ENCODE results near the gene CCDC190. TPM values are rescaled to one million over a fixed set of nuclear protein-coding genes. Genes with fewer than 3 reads are reported as not detected.

CCDC190 gene
- total and polyA plus RNA-seq, 9 of the 15 experiments (the other 6 are each of a cell fraction or from before 2014, with no cell fraction given) = not detected

DNA sequence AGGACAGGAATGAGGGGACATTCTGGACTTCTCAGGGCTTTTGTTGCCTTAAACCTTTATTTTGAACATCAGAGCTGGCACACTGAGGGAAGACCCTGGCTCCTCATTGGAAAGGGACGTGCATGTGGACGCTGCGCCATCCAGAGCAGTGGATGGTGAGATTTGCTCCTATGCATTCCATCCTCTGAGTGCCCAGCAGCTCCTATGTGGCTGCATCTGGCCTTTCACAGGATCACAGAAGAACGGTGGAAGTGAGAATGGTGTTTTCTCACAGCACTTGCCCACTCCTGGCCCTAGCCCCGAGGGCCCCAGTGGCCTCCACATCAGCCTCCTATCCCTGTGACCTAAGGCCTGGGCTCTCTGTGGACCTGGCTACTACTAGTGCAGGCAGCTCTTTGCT is 20.6 kb upstream of the CCDC190 start (continued):
- TF ChIP-seq, protein P1, sequence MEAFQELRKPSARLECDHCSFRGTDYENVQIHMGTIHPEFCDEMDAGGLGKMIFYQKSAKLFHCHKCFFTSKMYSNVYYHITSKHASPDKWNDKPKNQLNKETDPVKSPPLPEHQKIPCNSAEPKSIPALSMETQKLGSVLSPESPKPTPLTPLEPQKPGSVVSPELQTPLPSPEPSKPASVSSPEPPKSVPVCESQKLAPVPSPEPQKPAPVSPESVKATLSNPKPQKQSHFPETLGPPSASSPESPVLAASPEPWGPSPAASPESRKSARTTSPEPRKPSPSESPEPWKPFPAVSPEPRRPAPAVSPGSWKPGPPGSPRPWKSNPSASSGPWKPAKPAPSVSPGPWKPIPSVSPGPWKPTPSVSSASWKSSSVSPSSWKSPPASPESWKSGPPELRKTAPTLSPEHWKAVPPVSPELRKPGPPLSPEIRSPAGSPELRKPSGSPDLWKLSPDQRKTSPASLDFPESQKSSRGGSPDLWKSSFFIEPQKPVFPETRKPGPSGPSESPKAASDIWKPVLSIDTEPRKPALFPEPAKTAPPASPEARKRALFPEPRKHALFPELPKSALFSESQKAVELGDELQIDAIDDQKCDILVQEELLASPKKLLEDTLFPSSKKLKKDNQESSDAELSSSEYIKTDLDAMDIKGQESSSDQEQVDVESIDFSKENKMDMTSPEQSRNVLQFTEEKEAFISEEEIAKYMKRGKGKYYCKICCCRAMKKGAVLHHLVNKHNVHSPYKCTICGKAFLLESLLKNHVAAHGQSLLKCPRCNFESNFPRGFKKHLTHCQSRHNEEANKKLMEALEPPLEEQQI (IDR thresholded peaks at IDR 0.05) = no peak
- TF ChIP-seq, protein P2, sequence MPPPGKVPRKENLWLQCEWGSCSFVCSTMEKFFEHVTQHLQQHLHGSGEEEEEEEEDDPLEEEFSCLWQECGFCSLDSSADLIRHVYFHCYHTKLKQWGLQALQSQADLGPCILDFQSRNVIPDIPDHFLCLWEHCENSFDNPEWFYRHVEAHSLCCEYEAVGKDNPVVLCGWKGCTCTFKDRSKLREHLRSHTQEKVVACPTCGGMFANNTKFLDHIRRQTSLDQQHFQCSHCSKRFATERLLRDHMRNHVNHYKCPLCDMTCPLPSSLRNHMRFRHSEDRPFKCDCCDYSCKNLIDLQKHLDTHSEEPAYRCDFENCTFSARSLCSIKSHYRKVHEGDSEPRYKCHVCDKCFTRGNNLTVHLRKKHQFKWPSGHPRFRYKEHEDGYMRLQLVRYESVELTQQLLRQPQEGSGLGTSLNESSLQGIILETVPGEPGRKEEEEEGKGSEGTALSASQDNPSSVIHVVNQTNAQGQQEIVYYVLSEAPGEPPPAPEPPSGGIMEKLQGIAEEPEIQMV (tag; conservative IDR thresholded peaks at IDR 0.05; ENCODE audit: low read depth) = no peak
- TF ChIP-seq, protein P3, sequence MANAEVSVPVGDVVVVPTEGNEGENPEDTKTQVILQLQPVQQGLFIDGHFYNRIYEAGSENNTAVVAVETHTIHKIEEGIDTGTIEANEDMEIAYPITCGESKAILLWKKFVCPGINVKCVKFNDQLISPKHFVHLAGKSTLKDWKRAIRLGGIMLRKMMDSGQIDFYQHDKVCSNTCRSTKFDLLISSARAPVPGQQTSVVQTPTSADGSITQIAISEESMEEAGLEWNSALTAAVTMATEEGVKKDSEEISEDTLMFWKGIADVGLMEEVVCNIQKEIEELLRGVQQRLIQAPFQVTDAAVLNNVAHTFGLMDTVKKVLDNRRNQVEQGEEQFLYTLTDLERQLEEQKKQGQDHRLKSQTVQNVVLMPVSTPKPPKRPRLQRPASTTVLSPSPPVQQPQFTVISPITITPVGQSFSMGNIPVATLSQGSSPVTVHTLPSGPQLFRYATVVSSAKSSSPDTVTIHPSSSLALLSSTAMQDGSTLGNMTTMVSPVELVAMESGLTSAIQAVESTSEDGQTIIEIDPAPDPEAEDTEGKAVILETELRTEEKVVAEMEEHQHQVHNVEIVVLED (CRISPR knock-in tag; IDR thresholded peaks at IDR 0.05) = no peak
- TF ChIP-seq, protein P4, sequence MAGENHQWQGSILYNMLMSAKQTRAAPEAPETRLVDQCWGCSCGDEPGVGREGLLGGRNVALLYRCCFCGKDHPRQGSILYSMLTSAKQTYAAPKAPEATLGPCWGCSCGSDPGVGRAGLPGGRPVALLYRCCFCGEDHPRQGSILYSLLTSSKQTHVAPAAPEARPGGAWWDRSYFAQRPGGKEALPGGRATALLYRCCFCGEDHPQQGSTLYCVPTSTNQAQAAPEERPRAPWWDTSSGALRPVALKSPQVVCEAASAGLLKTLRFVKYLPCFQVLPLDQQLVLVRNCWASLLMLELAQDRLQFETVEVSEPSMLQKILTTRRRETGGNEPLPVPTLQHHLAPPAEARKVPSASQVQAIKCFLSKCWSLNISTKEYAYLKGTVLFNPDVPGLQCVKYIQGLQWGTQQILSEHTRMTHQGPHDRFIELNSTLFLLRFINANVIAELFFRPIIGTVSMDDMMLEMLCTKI (IDR thresholded peaks at IDR 0.05; ENCODE audit: partially characterized antibody) = no peak
- TF ChIP-seq RCOR1 (IDR thresholded peaks at IDR 0.05; ENCODE audit: borderline replicate concordance in 1 of 2, low read depth in 2 of 2, low read length in 2 of 2) (no peak), MAFF (IDR thresholded peaks at IDR 0.05; ENCODE audit: low read length) (no peak), NFE2L1 (tag; IDR thresholded peaks at IDR 0.05; ENCODE audit: borderline replicate concordance, low read depth) (no peak), ZNF12 (CRISPR knock-in tag; IDR thresholded peaks at IDR 0.05) (no peak), POLR2AphosphoS2 (IDR thresholded peaks at IDR 0.05; ENCODE audit: low read length) (no peak), MEIS2 (IDR thresholded peaks at IDR 0.05; ENCODE audit: partially characterized antibody) (no peak), FOXJ3 (CRISPR knock-in tag; IDR thresholded peaks at IDR 0.05) (no peak), ZNF239 (CRISPR knock-in tag; IDR thresholded peaks at IDR 0.05) (no peak), ZFPM2 (CRISPR knock-in tag; IDR thresholded peaks at IDR 0.05) (no peak), SRSF9 (IDR thresholded peaks at IDR 0.05; ENCODE audit: borderline replicate concordance, low read depth, low read length) (no peak)
- TF ChIP-seq, protein P5, sequence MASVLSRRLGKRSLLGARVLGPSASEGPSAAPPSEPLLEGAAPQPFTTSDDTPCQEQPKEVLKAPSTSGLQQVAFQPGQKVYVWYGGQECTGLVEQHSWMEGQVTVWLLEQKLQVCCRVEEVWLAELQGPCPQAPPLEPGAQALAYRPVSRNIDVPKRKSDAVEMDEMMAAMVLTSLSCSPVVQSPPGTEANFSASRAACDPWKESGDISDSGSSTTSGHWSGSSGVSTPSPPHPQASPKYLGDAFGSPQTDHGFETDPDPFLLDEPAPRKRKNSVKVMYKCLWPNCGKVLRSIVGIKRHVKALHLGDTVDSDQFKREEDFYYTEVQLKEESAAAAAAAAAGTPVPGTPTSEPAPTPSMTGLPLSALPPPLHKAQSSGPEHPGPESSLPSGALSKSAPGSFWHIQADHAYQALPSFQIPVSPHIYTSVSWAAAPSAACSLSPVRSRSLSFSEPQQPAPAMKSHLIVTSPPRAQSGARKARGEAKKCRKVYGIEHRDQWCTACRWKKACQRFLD (CRISPR knock-in tag; IDR thresholded peaks at IDR 0.05) = no peak

Data from K562 (cell line).